GM23338 (cell line): ENCODE data around the gene UCP3. TPM values are rescaled to one million over a fixed set of nuclear protein-coding genes. Genes with fewer than 3 reads are reported as not detected.

Experiments
- ATAC-seq: fragments of 200-7000 bp; cut with Tn5 transposase; 3 replicates; pipeline ENCODE4 v1.9.1; 2020
- DNase-seq: peaks from one replicate; pipeline ENCODE4 v3.0.0-alpha.2; 2015; ENCODE audit warnings: low spot score
- H2AFZ ChIP-seq: fragments of 200-600 bp; sonication (generic); 2 replicates; pipeline ENCODE4 v1.8.0; 2016; ENCODE audit warnings: antibody characterized with exemption, mild to moderate bottlenecking, moderate library complexity
- H3F3A ChIP-seq: fragments of 200-600 bp; sonication (generic); replicated peaks from 2 replicates; pipeline ENCODE4 v1.8.0; 2017; ENCODE audit warnings: antibody characterized with exemption, mixed run types, low read depth
- H3K27ac ChIP-seq: fragments of 200-600 bp; sonication (generic); 2 replicates; pipeline ENCODE4 v1.6.1; 2016; ENCODE audit warnings: low read depth
- H3K27me3 ChIP-seq: fragments of 200-600 bp; sonication (generic); 2 replicates; pipeline ENCODE4 v1.8.0; 2016; ENCODE audit warnings: mild to moderate bottlenecking, mixed run types, moderate library complexity; ENCODE audit not compliant: insufficient read depth
- H3K36me3 ChIP-seq: fragments of 200-600 bp; sonication (generic); 2 replicates; pipeline ENCODE4 v1.8.0; 2016; ENCODE audit warnings: mild to moderate bottlenecking; ENCODE audit not compliant: insufficient read depth
- H3K4me1 ChIP-seq: fragments of 200-600 bp; sonication (generic); 2 replicates; pipeline ENCODE4 v1.8.0; 2016; ENCODE audit warnings: mild to moderate bottlenecking, moderate library complexity; ENCODE audit not compliant: insufficient read depth
- H3K4me2 ChIP-seq: fragments of 200-600 bp; sonication (generic); 2 replicates; pipeline ENCODE4 v1.7.1; 2017; ENCODE audit warnings: mixed run types
- H3K4me3 ChIP-seq: fragments of 200-600 bp; sonication (generic); 2 replicates; pipeline ENCODE4 v1.6.1; 2016; ENCODE audit warnings: mixed run types
- H3K79me2 ChIP-seq: fragments of 200-600 bp; sonication (generic); replicated peaks from 2 replicates; pipeline ENCODE4 v1.8.0; 2017; ENCODE audit warnings: mild to moderate bottlenecking; ENCODE audit not compliant: insufficient read depth
- H3K9me2 ChIP-seq: fragments of 200-600 bp; sonication (generic); 2 replicates; pipeline ENCODE4 v1.8.0; 2017; ENCODE audit not compliant: insufficient read depth
- H4K20me1 ChIP-seq: fragments of 200-600 bp; sonication (generic); replicated peaks from 2 replicates; pipeline ENCODE4 v1.8.0; 2017; ENCODE audit warnings: mild to moderate bottlenecking; ENCODE audit not compliant: insufficient read depth
- H3K27ac Mint-ChIP-seq: 2 replicates; pipeline ENCODE4 v1.8.0; 2020; ENCODE audit warnings: inconsistent platforms, mild to moderate bottlenecking, moderate library complexity, mixed read lengths
- H3K27me3 Mint-ChIP-seq: 3 replicates; pipeline ENCODE4 v1.8.0; 2022; ENCODE audit warnings: low read depth, mild to moderate bottlenecking, moderate library complexity, mixed read lengths, inconsistent platforms; ENCODE audit not compliant: insufficient read depth, poor library complexity
- H3K36me3 Mint-ChIP-seq: 3 replicates; pipeline ENCODE4 v1.8.0; 2021; ENCODE audit warnings: low read depth, mild to moderate bottlenecking, inconsistent platforms, moderate library complexity, mixed read lengths
- H3K4me1 Mint-ChIP-seq: 3 replicates; pipeline ENCODE4 v1.8.0; 2020; ENCODE audit warnings: mild to moderate bottlenecking, inconsistent platforms, mixed read lengths
- H3K4me3 Mint-ChIP-seq: 3 replicates; pipeline ENCODE4 v1.8.0; 2021; ENCODE audit warnings: moderate library complexity, mild to moderate bottlenecking, inconsistent platforms, mixed read lengths
- H3K9me3 Mint-ChIP-seq: 3 replicates; pipeline ENCODE4 v1.8.0; 2020; ENCODE audit warnings: moderate library complexity, mild to moderate bottlenecking, inconsistent platforms, mixed read lengths
- CREB1 ChIP-seq: fragments of 250-450 bp; sonication (Bioruptor Pico); IDR thresholded peaks from 2 replicates; pipeline ENCODE4 v1.5.0; 2020; ENCODE audit warnings: low read depth, mild to moderate bottlenecking, moderate library complexity
- CTCF ChIP-seq, 2 experiments: fragments of 200-600 bp in 1 of 2; sonication (generic) in 1 of 2; conservative IDR thresholded peaks; 2 replicates each; pipeline versions ENCODE4 v1.5.1 to v1.6.1; 2016 to 2017; ENCODE audit warnings: antibody characterized with exemption in 2 of 2, low read depth in 2 of 2, mild to moderate bottlenecking in 2 of 2, moderate library complexity in 1 of 2
- ETS1 ChIP-seq: IDR thresholded peaks from 2 replicates; pipeline ENCODE4 v1.6.1; 2016; ENCODE audit warnings: antibody characterized with exemption
- EZH2 ChIP-seq: fragments of 200-600 bp; sonication (generic); IDR thresholded peaks from one replicate; pipeline ENCODE4 v1.8.0; 2017; ENCODE audit warnings: antibody characterized with exemption, mild to moderate bottlenecking, low read depth; ENCODE audit not compliant: unreplicated experiment
- EZH2phosphoT487 ChIP-seq: fragments of 200-600 bp; sonication (generic); IDR thresholded peaks from one replicate; pipeline ENCODE4 v1.8.1; 2018; ENCODE audit warnings: antibody characterized with exemption; ENCODE audit not compliant: unreplicated experiment
- JUNB ChIP-seq: IDR thresholded peaks from one replicate; pipeline ENCODE4 v1.6.1; 2016; ENCODE audit warnings: antibody characterized with exemption; ENCODE audit not compliant: unreplicated experiment
- NANOG ChIP-seq: IDR thresholded peaks from 2 replicates; pipeline ENCODE4 v1.6.1; 2016; ENCODE audit warnings: antibody characterized with exemption, borderline replicate concordance
- POLR2AphosphoS5 ChIP-seq: IDR thresholded peaks from 2 replicates; pipeline ENCODE4 v1.6.1; 2016; ENCODE audit warnings: antibody characterized with exemption, low read depth
- REST ChIP-seq: IDR thresholded peaks from one replicate; pipeline ENCODE4 v1.6.1; 2018; ENCODE audit warnings: antibody characterized with exemption; ENCODE audit not compliant: unreplicated experiment
- STAT1 ChIP-seq: IDR thresholded peaks from one replicate; pipeline ENCODE4 v1.6.1; 2016; ENCODE audit warnings: antibody characterized with exemption; ENCODE audit not compliant: unreplicated experiment
- ZNF114 ChIP-seq: fragments of 250-450 bp; sonication (Bioruptor Pico); IDR thresholded peaks from 2 replicates; pipeline ENCODE4 v1.5.0; 2020; ENCODE audit warnings: mild to moderate bottlenecking, moderate library complexity
- ZNF331 ChIP-seq: fragments of 250-450 bp; sonication (Bioruptor Pico); IDR thresholded peaks from 2 replicates; pipeline ENCODE4 v1.5.0; 2020; ENCODE audit warnings: low read depth, mild to moderate bottlenecking, moderate library complexity
- ZNF462 ChIP-seq: fragments of 250-450 bp; sonication (Bioruptor Pico); IDR thresholded peaks from 2 replicates; pipeline ENCODE4 v1.5.0; 2020; ENCODE audit warnings: mild to moderate bottlenecking, moderate library complexity
- polyA plus RNA-seq: library from polyadenylated mRNA; unstranded; fragments of >200 nt; fragmentation: Nextera tagmentation; extraction: Ambion mirVana; gene quantifications from 2 replicates; pipeline ENCODE4 v1.2.1, GENCODE V29; 2016
- total RNA-seq: library from RNA; depleted of rRNA; stranded (reverse); fragments of >200 nt; shearing (Covaris generic); gene quantifications from 2 replicates; pipeline ENCODE4 v1.2.3, GENCODE V29; 2014

UCP3 gene
- total and polyA plus RNA-seq, 2 experiments from 2014 or later: 0.21 to 0.40 TPM

GRCh38 chr11:73958521-73959141, 50.3 kb downstream of the UCP3 start:
- Histone ChIP-seq H3F3A (no peaks in the 10 kb centered on the region), H3K9me2 (no peaks in the 10 kb centered on the region), H3K79me2 (no peaks in the 10 kb centered on the region), H3K27me3 (no peaks in the 10 kb centered on the region), H3K36me3 (no peaks in the 10 kb centered on the region), H3K4me3 (no peak overlapping the region), H3K4me1 (no peaks in the 10 kb centered on the region), H2AFZ (no peak overlapping the region), H3K4me2 (no peak overlapping the region), H4K20me1 (no peaks in the 10 kb centered on the region), H3K27ac (no peak overlapping the region)
- Mint-ChIP-seq H3K9me3 (no peaks in the 10 kb centered on the region), H3K4me3 (no peak overlapping the region), H3K36me3 (no peaks in the 10 kb centered on the region), H3K27ac (no peak overlapping the region), H3K4me1 (peaks cover 5% of the 10 kb centered on the region; the same call in 2 of the 3 replicates), H3K27me3 (peaks cover 27% of the 10 kb centered on the region)
- no peak for DNase-seq
- peak; percentile 14 for ATAC-seq
- TF ChIP-seq ETS1 (no peak), EZH2phosphoT487 (no peak), JUNB (no peak), ZNF462 (CRISPR knock-in tag) (no peak), CREB1 (CRISPR knock-in tag) (no peak), STAT1 (no peak), ZNF114 (CRISPR knock-in tag) (no peak), POLR2AphosphoS5 (no peak), NANOG (no peak), EZH2 (no peak), CTCF (conservative IDR thresholded peaks at IDR 0.05; ENCODE audit: low read depth in 2 of 2) (no peak), REST (no peak), ZNF331 (CRISPR knock-in tag) (no peak)
